ENCODE measurements around the gene IL31RA. TPM values are rescaled to one million over a fixed set of nuclear protein-coding genes. Genes with fewer than 3 reads are reported as not detected.
"Not testable (repeated sequence)": the region's sequence is repeated elsewhere in the genome, so short reads cannot be mapped to it uniquely, and the experiment has no call there.

IL31RA gene
- total RNA-seq, 1 experiment from 2014 or later, result not detected

DNA sequence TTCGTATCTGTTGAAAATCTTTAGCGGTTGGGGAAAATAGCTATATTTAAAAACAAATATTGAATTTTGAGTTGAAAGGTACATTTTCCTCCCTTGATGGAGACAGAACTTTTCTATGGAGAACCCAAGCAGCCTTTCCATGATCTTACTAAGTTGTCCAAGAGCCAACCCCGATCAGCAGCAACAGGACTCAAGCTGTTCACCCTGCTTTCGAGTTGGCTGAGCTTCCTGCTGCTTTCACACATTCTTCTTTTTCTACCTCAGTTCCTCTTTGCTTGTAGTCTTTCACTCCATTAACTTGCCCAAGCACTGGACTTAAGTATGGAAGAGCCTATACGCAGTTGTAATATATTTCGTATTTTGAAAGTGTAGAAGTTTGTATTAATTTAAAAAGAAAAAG lies 84.2 kb downstream of the IL31RA start:
- Histone ChIP-seq H3K4me3 (ENCODE audit: insufficient read depth, low read depth, low read length) (no peak overlapping the region), H3K36me3 (replicated peaks; ENCODE audit: control insufficient read depth, insufficient read depth, low read length) (no peaks in the 10 kb centered on the region), H3K27me3 (ENCODE audit: control insufficient read depth, insufficient read depth, low read length) (no peaks in the 10 kb centered on the region)
- DNase-seq, result peak; percentile 4

DNA sequence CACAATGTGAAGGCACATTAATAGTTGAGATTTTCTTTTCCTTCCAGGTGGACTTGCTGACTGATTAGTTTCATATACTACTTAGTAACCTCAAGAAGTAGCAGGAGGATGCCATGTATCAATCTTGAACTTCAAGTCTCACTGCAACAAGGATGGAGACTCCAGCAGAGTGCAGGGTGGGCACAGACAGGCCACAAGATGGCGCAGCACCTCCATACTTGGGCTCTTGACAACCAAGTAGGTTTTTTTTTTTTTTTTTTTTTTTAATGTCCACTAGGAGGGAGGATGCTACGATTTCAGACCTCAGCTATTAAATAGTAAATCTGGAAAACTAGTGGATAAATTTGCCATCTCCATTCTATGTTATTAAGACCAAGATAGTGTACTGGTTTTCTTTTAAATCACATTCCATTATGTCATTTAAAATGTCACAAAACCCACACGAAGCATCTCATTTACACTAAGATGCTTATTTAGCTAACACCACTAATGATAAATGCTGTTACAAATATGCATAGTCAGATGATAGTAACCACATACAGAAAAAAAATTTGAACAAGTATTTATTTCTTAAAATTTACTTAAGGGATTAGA lies 85.0 kb downstream of the IL31RA start:
- DNase-seq, result peak; percentile 77
- no peak overlapping the region for H3K4me3 ChIP-seq (ENCODE audit: insufficient read depth, low read depth, low read length)
- no peaks in the 10 kb centered on the region for H3K36me3 ChIP-seq (replicated peaks; ENCODE audit: control insufficient read depth, insufficient read depth, low read length)
- H3K27me3 ChIP-seq (ENCODE audit: control insufficient read depth, insufficient read depth, low read length), result no peaks in the 10 kb centered on the region

DNA sequence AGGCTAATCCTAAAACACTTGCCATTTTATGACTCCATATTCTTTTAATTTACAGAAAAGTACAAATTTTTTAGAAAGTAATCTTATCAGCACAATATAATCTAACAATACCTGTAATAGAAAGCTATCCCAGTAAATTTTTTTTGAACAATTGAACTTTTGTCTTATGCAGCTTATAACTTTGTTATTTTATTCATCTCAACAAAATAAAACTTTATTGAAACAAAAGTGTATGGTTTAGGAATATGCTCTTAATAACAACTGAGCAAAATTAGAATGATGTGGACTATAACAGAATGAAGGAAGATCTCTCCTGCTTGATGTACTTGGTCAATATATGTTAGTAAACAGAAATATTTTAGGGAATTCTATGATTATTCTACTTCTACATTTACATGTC lies 86.4 kb downstream of the IL31RA start:
- H3K36me3 ChIP-seq (replicated peaks; ENCODE audit: control insufficient read depth, insufficient read depth, low read length); H3K27me3 ChIP-seq (ENCODE audit: control insufficient read depth, insufficient read depth, low read length); DNase-seq; H3K4me3 ChIP-seq (ENCODE audit: insufficient read depth, low read depth, low read length): not testable (repeated sequence)

GRCh38 chr5:55941154-55941553 lies 90.0 kb downstream of the IL31RA start:
- not testable (repeated sequence) for H3K36me3 ChIP-seq (replicated peaks; ENCODE audit: control insufficient read depth, insufficient read depth, low read length); DNase-seq; H3K4me3 ChIP-seq (ENCODE audit: insufficient read depth, low read depth, low read length); H3K27me3 ChIP-seq (ENCODE audit: control insufficient read depth, insufficient read depth, low read length)

GRCh38 chr5:55959208-55959607 lies 108.1 kb downstream of the IL31RA start:
- Histone ChIP-seq H3K4me3 (ENCODE audit: insufficient read depth, low read depth, low read length) (no peak overlapping the region), H3K27me3 (ENCODE audit: control insufficient read depth, insufficient read depth, low read length) (no peaks in the 10 kb centered on the region), H3K36me3 (replicated peaks; ENCODE audit: control insufficient read depth, insufficient read depth, low read length) (no peaks in the 10 kb centered on the region)
- no peak for DNase-seq

GRCh38 chr5:55960779-55961178 lies 109.6 kb downstream of the IL31RA start:
- no peaks in the 10 kb centered on the region for H3K36me3 ChIP-seq (replicated peaks; ENCODE audit: control insufficient read depth, insufficient read depth, low read length)
- H3K27me3 ChIP-seq (ENCODE audit: control insufficient read depth, insufficient read depth, low read length), result no peaks in the 10 kb centered on the region
- no peak overlapping the region for H3K4me3 ChIP-seq (ENCODE audit: insufficient read depth, low read depth, low read length)
- DNase-seq, result no peak

DNA sequence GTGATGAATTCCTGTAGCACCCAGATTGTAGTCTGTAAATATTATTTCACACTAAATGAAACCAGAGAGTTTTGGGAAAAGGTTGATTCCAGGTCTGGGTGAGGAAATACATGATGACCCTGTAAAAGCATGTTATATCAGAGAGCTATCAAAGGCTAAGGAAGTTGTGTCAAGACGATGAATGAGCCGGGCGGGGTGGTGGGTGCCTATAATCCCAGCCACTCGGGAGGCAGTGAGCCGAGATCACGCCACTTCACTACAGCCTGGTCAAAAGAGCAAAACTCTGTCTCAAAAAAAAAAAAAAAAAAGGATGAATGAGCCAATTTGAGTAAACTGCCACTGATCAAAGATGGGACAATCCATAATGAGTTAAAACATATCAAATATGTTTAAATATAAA lies 114.4 kb downstream of the IL31RA start:
- H3K4me3 ChIP-seq (ENCODE audit: insufficient read depth, low read depth, low read length), result no peak overlapping the region
- no peak for DNase-seq
- H3K27me3 ChIP-seq (ENCODE audit: control insufficient read depth, insufficient read depth, low read length), result no peaks in the 10 kb centered on the region
- H3K36me3 ChIP-seq (replicated peaks; ENCODE audit: control insufficient read depth, insufficient read depth, low read length), result no peaks in the 10 kb centered on the region

DNA sequence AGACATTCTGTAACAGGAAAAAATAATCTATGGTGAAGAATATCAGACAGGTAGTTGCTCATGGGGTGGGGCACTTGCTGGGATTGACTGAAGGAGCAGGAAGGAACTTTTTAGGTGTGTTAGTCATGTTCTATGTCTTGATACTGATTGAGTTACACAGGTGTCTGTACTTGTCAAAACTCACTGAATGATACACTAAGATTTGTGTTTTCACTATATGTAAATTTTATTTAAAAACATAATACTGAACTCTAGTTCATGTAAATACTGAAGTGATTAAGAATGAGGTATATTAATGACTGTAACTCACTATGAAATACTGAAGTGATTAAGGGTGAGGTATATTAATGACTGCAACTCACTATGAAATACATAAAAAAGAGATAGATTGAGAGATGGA lies 115.1 kb downstream of the IL31RA start:
- H3K4me3 ChIP-seq (ENCODE audit: insufficient read depth, low read depth, low read length), result no peak overlapping the region
- H3K36me3 ChIP-seq (replicated peaks; ENCODE audit: control insufficient read depth, insufficient read depth, low read length), result no peaks in the 10 kb centered on the region

DNA sequence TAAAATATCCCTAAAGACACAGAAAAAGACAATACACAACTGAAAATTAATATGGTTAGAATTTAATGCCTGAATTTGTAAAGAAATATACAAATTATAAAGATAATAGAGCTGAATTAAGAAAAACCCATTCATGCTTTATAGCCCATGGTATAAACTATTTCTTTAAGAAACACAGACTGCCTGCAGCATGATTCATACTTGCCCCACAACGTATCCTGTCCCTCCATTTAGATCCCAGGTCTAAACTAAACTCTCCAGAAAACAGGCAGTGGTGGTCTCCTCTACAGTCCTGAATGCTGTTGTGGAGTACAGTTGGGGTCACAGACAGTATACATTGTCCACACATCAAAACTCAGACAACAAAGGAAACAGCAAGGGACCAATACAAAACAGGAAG lies 118.8 kb downstream of the IL31RA start:
- Histone ChIP-seq H3K27me3 (ENCODE audit: control insufficient read depth, insufficient read depth, low read length) (no peaks in the 10 kb centered on the region), H3K36me3 (replicated peaks; ENCODE audit: control insufficient read depth, insufficient read depth, low read length) (no peaks in the 10 kb centered on the region), H3K4me3 (ENCODE audit: insufficient read depth, low read depth, low read length) (no peak overlapping the region)
- no peak for DNase-seq

More for the DNA sequence above, 115.1 kb downstream of the IL31RA start:
- DNase-seq, result no peak
- H3K27me3 ChIP-seq (ENCODE audit: control insufficient read depth, insufficient read depth, low read length), result no peaks in the 10 kb centered on the region

Other genes with a start within 250 kb of the IL31RA start
- gene SLC38A9, start 139.0 kb upstream of the IL31RA start, total RNA-seq (2014; rRNA removed; shearing (Covaris generic)), result 22.1 and 24.3 TPM in 2 replicates
- gene DDX4, start 113.3 kb upstream of the IL31RA start, total RNA-seq (2014; rRNA removed; shearing (Covaris generic)), result not detected in 2 replicates
- gene IL6ST, start 143.6 kb downstream of the IL31RA start, total RNA-seq (2014; rRNA removed; shearing (Covaris generic)), result 7.8 and 13.4 TPM in 2 replicates